ENCODE results near the gene CCNO.
A peak's percentile ranks its signal among the peaks of the same experiment; 100 is the strongest.

DNA sequence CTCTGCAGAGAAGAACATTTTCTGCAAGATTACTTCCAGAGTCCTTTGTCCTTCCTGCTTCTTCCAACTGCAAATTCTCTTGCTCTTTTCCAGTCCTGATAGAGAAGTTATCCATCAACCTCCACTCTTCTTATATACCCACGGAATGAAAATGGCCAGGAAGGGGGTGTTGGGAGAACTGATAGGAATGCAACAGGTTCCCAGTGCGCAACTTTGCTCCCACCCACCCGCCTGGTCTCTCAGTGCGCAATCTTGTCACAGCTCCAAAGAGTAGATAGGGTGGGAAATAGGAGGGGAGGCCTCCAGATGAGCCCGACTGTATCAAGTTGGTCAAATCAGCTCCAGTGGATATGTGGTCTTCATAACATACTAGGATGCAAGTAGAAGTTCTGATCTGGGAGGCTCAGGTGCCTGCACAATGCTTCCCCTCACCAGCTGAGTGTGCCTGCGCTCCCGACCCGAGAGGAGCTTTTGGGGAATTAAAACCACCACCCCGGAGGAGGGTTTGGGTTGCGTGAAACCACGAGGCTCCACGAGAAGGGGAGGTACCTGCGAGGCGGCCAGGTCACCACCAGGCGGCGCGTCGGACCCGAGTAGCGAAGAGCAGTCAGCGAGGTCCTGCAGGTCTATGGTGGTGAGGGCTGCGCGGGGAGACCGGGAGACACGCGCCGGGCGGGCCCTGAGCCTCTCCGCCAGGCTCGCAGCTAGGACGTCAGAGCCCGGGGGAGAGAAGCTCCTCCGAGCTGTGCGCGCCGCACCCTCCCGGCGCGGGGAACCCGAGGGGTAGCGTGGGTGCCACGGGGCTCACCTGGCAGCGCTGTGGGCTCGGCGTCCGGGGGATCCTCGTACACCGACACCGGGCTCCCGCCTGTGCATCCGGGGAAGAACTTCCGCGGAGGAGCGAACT is 7.1 kb downstream of the CCNO start:
- peak in 1 of 3 donors; percentile 4 for TF ChIP-seq POLR2A (IDR thresholded peaks at IDR 0.05)
- TF ChIP-seq, protein P1, sequence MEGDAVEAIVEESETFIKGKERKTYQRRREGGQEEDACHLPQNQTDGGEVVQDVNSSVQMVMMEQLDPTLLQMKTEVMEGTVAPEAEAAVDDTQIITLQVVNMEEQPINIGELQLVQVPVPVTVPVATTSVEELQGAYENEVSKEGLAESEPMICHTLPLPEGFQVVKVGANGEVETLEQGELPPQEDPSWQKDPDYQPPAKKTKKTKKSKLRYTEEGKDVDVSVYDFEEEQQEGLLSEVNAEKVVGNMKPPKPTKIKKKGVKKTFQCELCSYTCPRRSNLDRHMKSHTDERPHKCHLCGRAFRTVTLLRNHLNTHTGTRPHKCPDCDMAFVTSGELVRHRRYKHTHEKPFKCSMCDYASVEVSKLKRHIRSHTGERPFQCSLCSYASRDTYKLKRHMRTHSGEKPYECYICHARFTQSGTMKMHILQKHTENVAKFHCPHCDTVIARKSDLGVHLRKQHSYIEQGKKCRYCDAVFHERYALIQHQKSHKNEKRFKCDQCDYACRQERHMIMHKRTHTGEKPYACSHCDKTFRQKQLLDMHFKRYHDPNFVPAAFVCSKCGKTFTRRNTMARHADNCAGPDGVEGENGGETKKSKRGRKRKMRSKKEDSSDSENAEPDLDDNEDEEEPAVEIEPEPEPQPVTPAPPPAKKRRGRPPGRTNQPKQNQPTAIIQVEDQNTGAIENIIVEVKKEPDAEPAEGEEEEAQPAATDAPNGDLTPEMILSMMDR (IDR thresholded peaks at IDR 0.05), result peak; percentile 20 to 61 (median 51)

All from body of pancreas (tissue), 4 donors.